Calu3 (cell line): ENCODE results near the gene SMIM44. TPM values are rescaled to one million over a fixed set of nuclear protein-coding genes. Genes with fewer than 3 reads are reported as not detected.

Experiments used
- BruUV-seq: library from RNA; stranded (reverse); fragments of 400-500 nt; replicated peaks from 2 replicates; lab custom pipeline; 2021; lab: Mats Ljungman, UMichigan
- CTCF ChIA-PET: fragments of 300-600 bp; sonication (Branson Sonifier 250); formaldehyde crosslinking; loops from one replicate; lab custom pipeline; 2022; ENCODE audit warnings: antibody characterized with exemption; lab: Charles Lee
- DNase-seq: peaks from one replicate; pipeline ENCODE4 v3.0.0; 2022
- H3K27ac Mint-ChIP-seq: one replicate; pipeline ENCODE4 v1.8.0; 2022; ENCODE audit warnings: mixed read lengths; ENCODE audit not compliant: unreplicated experiment
- H3K27me3 Mint-ChIP-seq: one replicate; pipeline ENCODE4 v1.8.0; 2022; ENCODE audit warnings: mixed read lengths; ENCODE audit not compliant: unreplicated experiment
- H3K36me3 Mint-ChIP-seq: one replicate; pipeline ENCODE4 v1.8.0; 2022; ENCODE audit warnings: mild to moderate bottlenecking, moderate library complexity, mixed read lengths; ENCODE audit not compliant: insufficient read depth, unreplicated experiment
- H3K4me1 Mint-ChIP-seq: one replicate; pipeline ENCODE4 v1.8.0; 2022; ENCODE audit warnings: mild to moderate bottlenecking, low read depth, mixed read lengths; ENCODE audit not compliant: unreplicated experiment
- H3K4me3 Mint-ChIP-seq: one replicate; pipeline ENCODE4 v1.8.0; 2022; ENCODE audit warnings: mild to moderate bottlenecking, low read depth, moderate library complexity, mixed read lengths; ENCODE audit not compliant: unreplicated experiment
- H3K9me3 Mint-ChIP-seq: one replicate; pipeline ENCODE4 v1.8.0; 2022; ENCODE audit warnings: low read depth, mixed read lengths; ENCODE audit not compliant: unreplicated experiment
- intact Hi-C: fragments of 100-400 bp; cut with micrococcal nuclease; formaldehyde crosslinking; loops from one replicate; pipeline ENCODE4 v1.10.0; 2022; ENCODE audit not compliant: unreplicated experiment
- total RNA-seq: library from RNA; stranded (reverse); gene quantifications from 2 replicates; pipeline ENCODE4 v1.2.3, GENCODE V29; 2022
- TF ChIP-seq, protein P1 (sequence below): fragments of 200-600 bp; IDR thresholded peaks from one replicate; pipeline ENCODE4 v1.8.0; 2022; ENCODE audit warnings: antibody characterized with exemption; ENCODE audit not compliant: unreplicated experiment

The SMIM44 gene
- total RNA-seq, 1 experiment from 2014 or later, result not detected

DNA sequence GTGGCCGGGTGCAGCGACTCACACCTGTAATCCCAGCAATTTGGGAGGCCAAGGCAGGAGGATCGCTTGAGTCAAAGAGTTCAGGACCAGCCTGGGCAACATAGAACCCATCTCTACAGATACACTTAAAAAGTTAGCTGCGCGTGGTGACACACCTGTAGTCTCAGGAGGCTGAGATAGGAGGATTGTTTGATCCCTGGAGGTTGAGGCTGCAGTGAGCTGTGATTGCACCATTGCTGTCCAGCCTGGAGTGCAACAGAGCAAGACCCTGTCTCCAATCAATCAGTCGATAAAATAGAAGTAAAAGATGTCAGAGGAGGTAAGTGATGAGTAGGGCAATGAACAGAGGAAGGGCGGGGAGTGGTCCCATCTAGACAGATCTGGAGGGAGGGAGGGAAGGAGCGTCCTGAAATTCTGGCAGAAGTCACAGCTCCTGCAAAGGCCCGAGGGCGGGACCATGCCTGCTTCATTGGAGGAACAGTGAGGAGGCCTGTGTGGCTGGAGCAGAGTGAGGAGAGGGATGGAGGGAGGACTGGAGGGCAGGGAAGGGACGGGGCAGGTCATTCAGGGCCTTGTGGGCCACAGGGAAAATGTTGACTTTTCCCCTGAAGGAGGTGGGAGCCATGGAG is 12.6 kb downstream of the SMIM44 start:
- CTCF ChIA-PET, result no interaction called here
- no peak overlapping the region for H3K4me3 Mint-ChIP-seq
- no peak for DNase-seq
- peaks cover 2% of the 10 kb centered on the region for H3K9me3 Mint-ChIP-seq
- TF ChIP-seq, protein P1, sequence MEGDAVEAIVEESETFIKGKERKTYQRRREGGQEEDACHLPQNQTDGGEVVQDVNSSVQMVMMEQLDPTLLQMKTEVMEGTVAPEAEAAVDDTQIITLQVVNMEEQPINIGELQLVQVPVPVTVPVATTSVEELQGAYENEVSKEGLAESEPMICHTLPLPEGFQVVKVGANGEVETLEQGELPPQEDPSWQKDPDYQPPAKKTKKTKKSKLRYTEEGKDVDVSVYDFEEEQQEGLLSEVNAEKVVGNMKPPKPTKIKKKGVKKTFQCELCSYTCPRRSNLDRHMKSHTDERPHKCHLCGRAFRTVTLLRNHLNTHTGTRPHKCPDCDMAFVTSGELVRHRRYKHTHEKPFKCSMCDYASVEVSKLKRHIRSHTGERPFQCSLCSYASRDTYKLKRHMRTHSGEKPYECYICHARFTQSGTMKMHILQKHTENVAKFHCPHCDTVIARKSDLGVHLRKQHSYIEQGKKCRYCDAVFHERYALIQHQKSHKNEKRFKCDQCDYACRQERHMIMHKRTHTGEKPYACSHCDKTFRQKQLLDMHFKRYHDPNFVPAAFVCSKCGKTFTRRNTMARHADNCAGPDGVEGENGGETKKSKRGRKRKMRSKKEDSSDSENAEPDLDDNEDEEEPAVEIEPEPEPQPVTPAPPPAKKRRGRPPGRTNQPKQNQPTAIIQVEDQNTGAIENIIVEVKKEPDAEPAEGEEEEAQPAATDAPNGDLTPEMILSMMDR, result no peak
- peaks cover 16% of the 10 kb centered on the region for H3K27me3 Mint-ChIP-seq
- no peak overlapping the region for H3K27ac Mint-ChIP-seq
- intact Hi-C loops, result no loop called here
- no peaks in the 10 kb centered on the region for H3K4me1 Mint-ChIP-seq
- no TSS peak for BruUV-seq
- H3K36me3 Mint-ChIP-seq, result peaks cover 9% of the 10 kb centered on the region

DNA sequence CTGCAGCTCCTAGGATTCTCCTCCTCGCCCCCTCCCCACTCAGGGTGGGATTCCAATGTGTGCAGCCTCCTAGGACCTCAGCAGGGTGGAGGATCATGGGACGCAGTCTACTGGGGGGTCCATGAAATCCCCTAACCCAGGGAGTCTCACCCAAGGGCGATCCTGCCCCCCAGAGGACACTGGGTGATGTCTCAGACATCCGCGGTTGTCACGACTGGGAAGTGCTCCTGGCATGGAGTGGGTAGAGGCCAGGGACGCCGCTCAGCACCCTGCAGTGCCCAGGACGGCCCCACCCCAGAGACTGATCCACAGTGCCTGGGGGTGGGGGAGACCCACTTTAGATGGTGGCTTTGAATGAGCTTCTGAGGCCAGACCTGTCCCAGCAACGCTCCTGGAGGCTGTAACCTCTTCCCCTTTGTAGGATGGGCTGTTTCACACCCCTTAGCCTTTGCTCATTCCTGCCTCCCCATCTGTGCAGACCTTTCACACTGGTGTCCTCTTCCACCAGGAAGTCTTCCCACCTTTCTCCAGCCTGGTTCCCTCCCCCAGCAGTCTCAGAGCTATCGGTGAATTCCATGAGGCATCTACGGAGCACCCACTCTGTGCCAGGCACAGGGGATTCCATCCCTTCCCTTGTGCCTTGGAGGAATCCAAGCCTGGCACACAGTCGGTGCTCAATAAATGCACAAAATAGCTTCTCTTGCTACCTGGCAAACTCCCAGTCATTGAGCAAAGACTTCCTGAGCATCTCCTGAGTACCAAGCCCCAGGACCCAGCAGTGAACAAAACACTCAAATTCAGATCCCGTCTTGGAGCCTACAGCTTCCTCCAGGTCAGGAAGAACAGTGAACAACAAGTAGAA is 13.4 kb downstream of the SMIM44 start:
- Mint-ChIP-seq H3K27ac (no peak overlapping the region), H3K4me3 (no peak overlapping the region), H3K27me3 (peaks cover 16% of the 10 kb centered on the region), H3K4me1 (no peaks in the 10 kb centered on the region), H3K9me3 (peaks cover 2% of the 10 kb centered on the region), H3K36me3 (peaks cover 9% of the 10 kb centered on the region)
- CTCF ChIA-PET, result interaction anchor here (0.6 to 1.1 kb wide), 2 partner anchors 15 to 169 kb away, joined by 4 to 5 read pairs; no protein-coding TSS in a partner anchor
- DNase-seq, result no peak
- no TSS peak for BruUV-seq
- intact Hi-C loops, result no loop called here
- TF ChIP-seq, protein P1, result no peak

DNA sequence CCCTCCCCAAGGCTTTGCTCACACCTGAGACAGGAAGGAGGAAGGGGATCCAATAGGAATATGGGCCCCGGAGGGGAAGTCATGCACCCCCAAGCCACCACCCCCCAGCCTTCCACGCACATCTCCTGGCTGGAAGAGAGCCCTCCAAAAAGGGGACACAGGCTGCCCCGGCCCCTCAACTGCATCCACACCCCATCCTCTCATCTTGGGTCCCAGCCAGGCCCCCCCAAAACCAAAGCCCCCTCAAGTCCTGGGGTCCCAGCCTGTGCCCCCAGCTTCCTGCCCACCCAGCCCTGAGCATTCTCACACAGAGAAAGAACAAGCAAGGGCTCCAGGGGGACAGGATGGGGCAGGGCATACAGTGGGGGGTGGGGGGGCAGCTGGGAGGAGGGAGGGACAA is 15.0 kb downstream of the SMIM44 start:
- TF ChIP-seq, protein P1, result no peak
- BruUV-seq, result no TSS peak
- H3K27me3 Mint-ChIP-seq, result peaks cover 16% of the 10 kb centered on the region

DNA sequence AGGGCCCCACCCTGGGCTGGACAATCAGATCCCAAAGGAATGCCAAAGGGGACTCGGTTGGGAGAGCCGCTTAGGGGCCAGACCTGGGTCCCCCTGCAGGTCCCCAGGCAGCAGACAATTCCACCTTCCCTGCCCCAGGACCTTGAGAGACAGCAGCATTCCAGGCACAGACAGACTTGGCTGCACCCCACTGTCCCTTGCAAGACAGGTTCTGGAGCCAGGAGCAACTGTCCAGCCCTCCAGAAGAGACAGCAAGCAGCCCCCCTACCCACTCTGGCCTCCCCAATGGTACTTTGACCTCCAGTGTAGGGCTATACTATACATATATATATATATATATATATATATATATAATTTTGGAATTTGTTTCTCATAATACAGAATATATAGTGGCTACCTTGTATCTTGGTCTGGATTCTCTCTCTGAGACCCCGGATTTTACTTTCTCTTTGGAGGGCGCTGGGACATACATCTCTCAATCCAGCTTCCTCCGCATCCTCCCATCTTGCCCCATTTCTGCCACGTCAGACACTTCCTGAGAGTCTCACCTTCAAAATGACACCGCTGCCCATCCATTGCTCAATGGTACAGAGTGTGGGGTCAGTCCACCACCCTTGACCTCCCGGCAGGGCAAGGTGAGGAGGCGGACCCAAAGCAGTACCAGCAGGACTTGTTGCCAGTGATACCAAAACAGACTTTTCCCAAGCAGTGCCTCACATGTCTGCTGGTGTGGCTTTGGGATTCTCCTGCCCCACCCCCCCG is 15.6 kb downstream of the SMIM44 start:
- H3K36me3 Mint-ChIP-seq, result peaks cover 14% of the 10 kb centered on the region
- H3K27ac Mint-ChIP-seq, result no peak overlapping the region

More for the DNA sequence above, 15.0 kb downstream of the SMIM44 start:
- CTCF ChIA-PET, result interaction anchor here (0.5 kb wide), 1 partner anchor 486 kb away, joined by 8 read pairs; no protein-coding TSS in a partner anchor
- peaks cover 2% of the 10 kb centered on the region for H3K9me3 Mint-ChIP-seq
- peaks cover 9% of the 10 kb centered on the region for H3K36me3 Mint-ChIP-seq
- H3K4me1 Mint-ChIP-seq, result no peaks in the 10 kb centered on the region
- no peak for DNase-seq
- intact Hi-C loops, result no loop called here
- H3K27ac Mint-ChIP-seq, result peak overlapping the region; percentile 58
- no peak overlapping the region for H3K4me3 Mint-ChIP-seq

More for the DNA sequence above, 15.6 kb downstream of the SMIM44 start:
- peaks cover 16% of the 10 kb centered on the region for H3K27me3 Mint-ChIP-seq
- TF ChIP-seq, protein P1, result no peak
- peaks cover 2% of the 10 kb centered on the region for H3K9me3 Mint-ChIP-seq
- H3K4me1 Mint-ChIP-seq, result no peaks in the 10 kb centered on the region
- DNase-seq, result no peak
- intact Hi-C loops, result no loop called here
- H3K4me3 Mint-ChIP-seq, result no peak overlapping the region
- no TSS peak for BruUV-seq
- CTCF ChIA-PET, result no interaction called here
